ENCODE data around the gene BRDT.
A peak's percentile ranks its signal among the peaks of the same experiment; 100 is the strongest.
"Not testable (repeated sequence)": the region's sequence is repeated elsewhere in the genome, so short reads cannot be mapped to it uniquely, and the experiment has no call there.

The BRDT gene

GRCh38 chr1:91993256-91993655, 44.1 kb downstream of the BRDT start:
- no peak for DNase-seq

- DNase-seq: peak; percentile 61
Observed at GRCh38 chr1:91997607-91998195, 48.5 kb downstream of the BRDT start.

GRCh38 chr1:92004129-92004528, 54.9 kb downstream of the BRDT start:
- DNase-seq: no peak

GRCh38 chr1:92013923-92014322, 64.7 kb downstream of the BRDT start:
- DNase-seq: no peak

GRCh38 chr1:92016720-92017316, 67.6 kb downstream of the BRDT start:
- DNase-seq: no peak

- no peak for DNase-seq
Observed at GRCh38 chr1:92017656-92018055, 68.5 kb downstream of the BRDT start.

GRCh38 chr1:92026042-92026441, 76.8 kb downstream of the BRDT start:
- not testable (repeated sequence) for DNase-seq

GRCh38 chr1:92026806-92027205, 77.6 kb downstream of the BRDT start:
- no peak for DNase-seq

GRCh38 chr1:92029241-92029922, 80.2 kb downstream of the BRDT start:
- no peak for DNase-seq

- peak; percentile 20 for DNase-seq
Observed at GRCh38 chr1:92030656-92031107, 81.5 kb downstream of the BRDT start.

GRCh38 chr1:92031281-92032110, 82.3 kb downstream of the BRDT start:
- DNase-seq: no peak

- no peak for DNase-seq
Observed at GRCh38 chr1:92037400-92037799, 88.2 kb downstream of the BRDT start.

- DNase-seq: no peak
Observed at GRCh38 chr1:92038695-92039346, 89.6 kb downstream of the BRDT start.

GRCh38 chr1:92040971-92041370, 91.8 kb downstream of the BRDT start:
- DNase-seq: no peak

GRCh38 chr1:92043621-92044020, 94.4 kb downstream of the BRDT start:
- DNase-seq: no peak

- DNase-seq: no peak
Observed at GRCh38 chr1:92045766-92046495, 96.7 kb downstream of the BRDT start.

- no peak for DNase-seq
Observed at GRCh38 chr1:92051948-92052347, 102.7 kb downstream of the BRDT start.
